Ectodermal cell (in vitro differentiated cells): Measurements from ENCODE around the gene GATD1.

ENCODE experiments used
- H3K27ac ChIP-seq: 2 replicates; pipeline ENCODE4 v1.7.0; 2013; ENCODE audit warnings: mild to moderate bottlenecking, low read depth, low read length; ENCODE audit not compliant: insufficient read depth, poor library complexity, severe bottlenecking
- H3K27me3 ChIP-seq: 2 replicates; pipeline ENCODE4 v1.7.0; 2013; ENCODE audit warnings: mild to moderate bottlenecking, low read length; ENCODE audit not compliant: insufficient read depth, control insufficient read depth, poor library complexity, severe bottlenecking
- H3K36me3 ChIP-seq: one replicate; pipeline ENCODE4 v1.7.0; 2013; ENCODE audit warnings: low read length; ENCODE audit not compliant: control insufficient read depth, insufficient read depth
- H3K4me1 ChIP-seq: one replicate; pipeline ENCODE4 v1.7.0; 2013; ENCODE audit warnings: low read length; ENCODE audit not compliant: control insufficient read depth, insufficient read depth
- H3K4me3 ChIP-seq: 2 replicates; pipeline ENCODE4 v1.7.0; 2013; ENCODE audit warnings: low read depth, low read length, control low read depth; ENCODE audit not compliant: insufficient read depth
- H3K9me3 ChIP-seq: 2 replicates; pipeline ENCODE4 v1.7.0; 2013; ENCODE audit warnings: mild to moderate bottlenecking, low read length, moderate library complexity; ENCODE audit not compliant: control insufficient read depth
- WGBS, 2 experiments: methylation state at CpG; one replicate each; pipeline ENCODE4 v1.1.7; 2013; ENCODE audit warnings: missing lambda C conversion rate in 2 of 2; 5-methylcytosine and 5-hydroxymethylcytosine counted together

The GATD1 gene

DNA sequence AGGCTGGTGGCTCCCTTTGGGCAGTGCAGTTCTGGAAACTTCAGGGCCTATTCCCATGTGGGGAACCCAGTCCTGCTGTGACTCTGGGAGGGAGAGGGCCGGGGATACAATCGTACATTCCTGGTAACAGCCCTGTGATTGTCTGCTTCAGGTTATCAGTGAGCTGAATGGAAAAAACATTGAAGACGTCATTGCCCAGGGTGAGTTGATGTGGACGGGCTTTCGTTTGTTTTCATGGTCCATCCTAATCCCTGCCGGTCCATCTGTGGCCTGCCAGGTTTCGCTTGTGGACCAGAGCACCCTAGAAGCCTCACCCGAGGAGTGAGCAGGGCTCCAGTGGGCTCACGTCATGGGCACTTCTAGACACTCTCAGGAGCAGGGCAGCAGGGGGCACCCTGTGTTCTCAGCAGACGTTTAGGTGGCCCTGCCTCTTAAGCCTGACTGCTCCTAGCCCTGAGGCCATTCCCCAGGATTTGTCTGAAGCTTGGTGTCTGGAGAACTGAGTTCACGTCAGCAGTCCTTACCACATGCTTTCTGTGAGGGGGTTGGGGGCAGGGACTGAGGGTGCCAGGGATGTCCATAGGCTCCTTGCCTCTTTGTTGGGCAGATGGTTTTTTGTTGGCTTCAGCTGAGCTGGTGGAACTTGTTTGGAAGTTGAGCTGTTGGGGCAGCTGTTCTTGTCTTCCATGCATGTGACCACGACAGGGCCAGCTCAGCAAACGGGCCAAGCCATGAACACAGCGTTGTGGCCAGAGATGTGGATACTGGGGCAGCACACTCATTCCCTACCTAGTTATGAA lies 34.4 kb upstream of the GATD1 start:
- 92 to 94% methylated on average over 14 of the region's 14 CpGs for whole genome bisulfite sequencing, 2 experiments
- Histone ChIP-seq H3K27me3 (no peaks in the 10 kb centered on the region), H3K27ac (no peak overlapping the region), H3K4me1 (peaks cover 15% of the 10 kb centered on the region), H3K9me3 (no peaks in the 10 kb centered on the region), H3K4me3 (no peak overlapping the region), H3K36me3 (peaks cover 26% of the 10 kb centered on the region)

DNA sequence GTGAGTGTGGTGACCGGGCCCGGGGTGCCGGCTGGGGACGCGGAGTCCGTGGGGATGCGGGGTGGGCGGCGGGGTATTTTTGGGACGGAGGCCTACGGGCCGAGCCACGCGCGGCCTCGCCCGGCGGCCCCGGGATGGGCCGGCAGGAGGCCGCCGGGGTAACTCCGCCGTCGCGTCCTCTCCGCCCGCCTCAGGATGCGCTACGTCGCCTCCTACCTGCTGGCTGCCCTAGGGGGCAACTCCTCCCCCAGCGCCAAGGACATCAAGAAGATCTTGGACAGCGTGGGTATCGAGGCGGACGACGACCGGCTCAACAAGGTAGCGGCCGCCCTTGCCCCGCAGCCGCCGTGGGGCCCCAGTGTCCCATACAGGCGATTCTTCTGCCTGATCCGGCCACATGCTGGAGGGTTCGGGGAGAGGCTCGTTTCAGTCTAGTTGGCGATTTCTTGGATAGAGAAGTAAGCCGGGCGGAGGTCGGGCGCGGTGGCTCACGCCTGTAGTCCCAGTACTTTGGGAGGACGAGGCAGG lies 32.8 kb upstream of the GATD1 start:
- 1% methylated on average over 55 of the region's 55 CpGs for WGBS, 2 experiments
- peak overlapping the region; percentile 98 for H3K4me3 ChIP-seq
- peaks cover 15% of the 10 kb centered on the region for H3K4me1 ChIP-seq
- H3K36me3 ChIP-seq = peaks cover 26% of the 10 kb centered on the region
- peak overlapping the region; percentile 94 for H3K27ac ChIP-seq
- H3K27me3 ChIP-seq = no peaks in the 10 kb centered on the region
- H3K9me3 ChIP-seq = no peaks in the 10 kb centered on the region

DNA sequence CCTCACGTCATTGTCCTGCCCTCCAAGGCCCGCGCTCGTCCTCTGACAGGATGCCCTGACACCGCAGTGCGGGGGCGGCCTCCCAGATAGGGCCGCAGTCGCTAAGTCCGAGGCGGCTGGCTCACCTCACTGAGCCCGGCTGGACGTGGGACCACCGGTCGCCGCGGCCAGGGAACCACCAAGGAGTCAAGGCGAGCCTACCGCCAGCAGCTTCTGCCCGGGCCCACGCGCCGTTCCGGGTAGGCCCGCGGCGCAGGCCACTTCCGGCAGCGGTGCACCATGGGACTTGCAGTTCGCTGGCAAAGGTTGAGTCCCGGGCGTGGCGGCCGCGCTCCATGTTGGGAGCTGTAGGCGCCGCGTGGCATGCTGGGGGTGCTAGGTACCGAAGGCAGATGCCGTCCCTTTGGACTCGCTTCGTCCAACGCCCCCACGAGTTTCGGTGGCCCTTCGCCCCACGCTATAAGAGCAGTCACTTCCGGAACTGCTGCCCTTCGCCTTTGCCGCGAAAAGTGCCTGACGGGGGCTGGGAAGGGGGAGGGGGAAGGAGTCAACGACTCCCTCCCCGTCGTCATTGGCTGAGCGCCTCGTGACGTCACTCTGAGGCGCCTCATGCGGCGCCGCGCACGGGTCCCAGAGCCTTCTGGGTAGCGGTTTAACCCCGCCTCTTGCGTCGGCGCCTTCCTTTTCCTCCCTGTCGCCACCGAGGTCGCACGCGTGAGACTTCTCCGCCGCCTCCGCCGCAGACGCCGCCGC lies 32.2 kb upstream of the GATD1 start, which contains the start of gene RPLP2:
RPLP2 (plus strand) TSS at position 681 of the 753 bp plus-strand sequence. CDS start 268 bp downstream, outside the sequence.
- Histone ChIP-seq H3K27ac (peak within 1 kb of the TSS; percentile 94), H3K27me3 (no peaks in the 10 kb centered on the region), H3K4me1 (peaks cover 18% of the 10 kb centered on the region), H3K36me3 (peaks cover 26% of the 10 kb centered on the region), H3K4me3 (peak within 1 kb of the TSS; percentile 98), H3K9me3 (no peaks in the 10 kb centered on the region)
- WGBS, 2 experiments = 0% methylated on average over 81 of the region's 81 CpGs

DNA sequence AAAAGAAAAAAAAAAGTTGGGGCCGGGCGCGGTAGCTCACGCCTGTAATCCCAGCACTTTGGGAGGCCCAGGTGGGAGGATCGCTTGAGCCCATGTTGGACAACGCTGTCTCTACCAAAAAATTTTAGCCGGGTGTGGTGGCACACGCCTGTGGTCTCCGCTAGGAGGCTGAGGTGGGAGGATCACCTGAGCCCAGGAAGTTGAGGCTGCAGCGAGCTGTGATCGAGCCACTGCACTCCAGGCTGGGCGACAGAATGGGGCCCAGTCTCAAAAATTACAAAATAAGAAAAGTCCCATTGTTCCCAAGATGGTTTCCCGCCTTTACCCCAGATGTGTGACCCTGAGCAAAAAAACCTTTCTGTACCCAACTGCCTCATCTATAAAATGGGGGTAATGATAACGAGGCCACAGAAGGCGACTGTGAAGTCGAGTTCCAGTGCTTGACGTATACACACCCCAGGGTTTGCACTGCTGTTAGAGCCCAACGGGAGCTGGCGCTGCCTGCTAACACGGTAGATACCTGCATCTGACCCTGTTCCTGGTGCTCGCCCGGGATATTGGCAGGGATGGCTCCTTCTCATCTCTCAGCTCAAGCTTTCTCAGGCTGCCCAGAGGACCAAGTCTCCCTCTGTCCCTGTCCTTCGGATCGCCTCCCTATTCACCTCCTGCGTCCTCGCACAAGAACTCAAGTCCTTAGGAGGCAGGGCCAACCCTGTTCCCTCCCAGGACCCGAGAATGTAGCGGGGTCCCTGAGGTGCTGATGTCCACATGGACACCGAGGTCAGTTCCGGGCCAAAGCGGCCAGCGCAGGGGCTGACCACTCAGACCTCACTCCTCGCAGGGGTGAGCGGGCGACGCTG lies 31.4 kb upstream of the GATD1 start:
- Histone ChIP-seq H3K9me3 (no peaks in the 10 kb centered on the region), H3K4me1 (peaks cover 23% of the 10 kb centered on the region), H3K4me3 (peak overlapping the region; percentile 98), H3K27me3 (no peaks in the 10 kb centered on the region), H3K36me3 (peaks cover 23% of the 10 kb centered on the region), H3K27ac (peak overlapping the region; percentile 94)
- WGBS, 2 experiments = 37% methylated on average over 36 of the region's 36 CpGs

DNA sequence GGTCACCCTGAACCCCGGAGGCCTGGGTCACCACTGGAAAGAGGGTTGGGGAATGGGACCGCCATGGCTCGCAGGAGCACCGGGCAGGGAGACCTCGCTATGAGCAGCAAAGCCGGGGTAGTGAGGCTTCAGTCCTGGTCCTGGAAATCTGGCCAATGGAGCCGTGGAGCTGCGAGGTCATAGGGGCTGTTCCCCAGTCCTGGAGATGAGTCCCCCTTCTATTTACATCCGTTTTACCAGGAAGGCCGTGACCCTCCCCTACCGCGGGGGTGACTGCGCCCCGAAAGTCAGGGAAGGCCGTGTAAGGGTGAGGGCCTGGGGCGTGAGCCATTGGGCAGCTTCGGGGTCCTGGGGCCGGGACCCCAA lies 27.3 kb upstream of the GATD1 start:
- peaks cover 8% of the 10 kb centered on the region for H3K4me1 ChIP-seq
- H3K27me3 ChIP-seq = no peaks in the 10 kb centered on the region
- H3K9me3 ChIP-seq = no peaks in the 10 kb centered on the region
- 37 to 39% methylated on average over 18 of the region's 18 CpGs for WGBS, 2 experiments
- H3K36me3 ChIP-seq = peaks cover 8% of the 10 kb centered on the region
- H3K27ac ChIP-seq = no peak overlapping the region
- peak overlapping the region; percentile 64 for H3K4me3 ChIP-seq

DNA sequence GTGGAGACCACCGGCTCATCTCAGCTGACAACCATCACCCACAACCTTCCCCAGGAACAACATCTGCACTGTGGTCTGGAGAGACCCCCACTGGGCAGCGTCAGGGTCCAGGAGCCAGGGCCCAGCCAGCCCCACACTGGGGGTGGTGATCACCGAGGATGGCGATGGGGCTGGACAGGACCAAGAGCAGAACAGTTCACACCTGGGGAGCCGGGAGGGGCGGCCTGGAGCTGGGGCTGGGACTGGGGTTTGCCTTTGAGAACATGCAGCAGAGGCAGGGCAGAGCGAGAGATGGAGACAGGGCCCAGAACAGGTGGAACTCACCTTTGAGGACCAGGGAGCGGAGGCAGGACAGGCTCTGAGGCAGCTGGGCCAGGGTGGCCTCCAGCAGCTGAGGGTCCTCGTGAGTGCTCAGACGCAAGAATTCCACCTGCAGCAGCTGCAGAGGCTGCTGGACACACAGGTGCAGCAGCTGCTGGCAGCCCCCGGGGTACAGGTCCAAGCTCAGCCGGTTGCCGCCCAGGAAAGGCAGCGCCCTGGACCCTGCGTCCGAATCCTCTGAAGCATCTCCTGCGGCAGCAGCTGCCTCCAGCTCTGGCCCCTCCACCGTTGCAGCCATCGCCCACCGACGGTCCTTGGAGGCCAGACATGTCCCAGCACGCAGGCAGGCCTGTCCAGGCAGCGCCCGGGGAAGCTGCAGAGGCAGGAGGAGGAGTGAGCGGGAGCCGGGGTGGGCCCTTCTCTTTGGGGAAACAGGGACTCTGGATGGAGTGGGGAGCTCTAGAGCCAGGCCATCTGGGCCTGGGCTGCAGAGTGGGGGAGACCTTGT lies 26.7 kb upstream of the GATD1 start:
- H3K27ac ChIP-seq = no peak overlapping the region
- H3K9me3 ChIP-seq = no peaks in the 10 kb centered on the region
- peaks cover 8% of the 10 kb centered on the region for H3K4me1 ChIP-seq
- peak overlapping the region; percentile 64 for H3K4me3 ChIP-seq
- no peaks in the 10 kb centered on the region for H3K27me3 ChIP-seq
- peaks cover 8% of the 10 kb centered on the region for H3K36me3 ChIP-seq
- 80 to 81% methylated on average over 26 of the region's 26 CpGs for WGBS, 2 experiments

DNA sequence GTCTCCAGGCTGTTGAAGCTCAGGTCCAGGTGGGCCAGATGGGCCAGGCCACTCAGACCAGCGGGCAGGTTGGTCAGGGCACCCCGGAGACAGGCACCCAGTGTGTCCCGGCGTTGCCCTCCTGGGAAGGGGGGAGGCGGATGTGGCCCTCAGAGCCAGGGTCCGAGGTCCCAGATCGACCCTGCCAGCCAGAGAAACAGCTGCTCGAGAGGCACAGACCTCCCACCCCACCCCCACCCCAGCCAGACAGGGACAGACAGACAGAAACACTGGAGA lies 26.1 kb upstream of the GATD1 start:
- 86 to 91% methylated on average over 8 of the region's 8 CpGs for WGBS, 2 experiments
- H3K36me3 ChIP-seq = peaks cover 8% of the 10 kb centered on the region
- H3K4me3 ChIP-seq = no peak overlapping the region

DNA sequence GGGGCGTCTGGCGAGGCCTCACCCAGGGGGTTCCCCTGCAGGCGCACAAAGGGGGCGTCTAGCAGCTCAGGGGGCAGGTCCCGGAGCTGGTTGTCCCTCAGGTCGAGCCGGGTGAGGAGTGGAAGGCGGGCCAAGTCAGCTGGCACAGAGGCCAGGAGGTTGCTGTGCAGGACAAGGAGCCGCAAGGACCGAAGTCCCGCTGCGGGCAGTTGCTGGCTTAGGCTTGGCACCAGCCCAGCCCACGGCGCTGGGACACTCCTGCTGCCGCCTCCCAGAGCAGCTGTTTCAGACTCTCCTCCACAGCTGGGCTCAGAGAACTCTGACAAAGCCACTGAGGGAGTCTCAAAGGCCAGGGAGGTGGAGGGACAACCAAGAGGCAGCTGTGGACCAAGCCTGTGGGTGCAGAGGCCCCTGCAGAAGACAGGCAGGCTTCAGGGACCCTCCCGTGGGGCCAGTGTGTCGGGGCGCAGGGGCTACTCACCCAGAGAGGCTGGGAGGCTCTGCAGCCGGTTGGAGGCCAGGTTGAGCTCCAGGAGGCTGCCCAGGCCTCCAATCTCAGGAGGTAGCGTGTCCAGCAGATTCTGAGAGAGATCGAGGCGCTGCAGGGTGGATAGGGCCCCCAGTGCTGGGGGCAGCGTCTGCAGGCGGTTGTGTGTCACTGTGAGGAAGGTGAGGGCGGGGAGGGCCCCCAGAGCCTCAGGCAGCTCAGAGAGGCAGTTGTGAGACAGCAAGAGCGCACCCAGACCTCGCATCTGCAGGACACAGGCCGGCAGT lies 25.6 kb upstream of the GATD1 start:
- H3K27ac ChIP-seq = no peak overlapping the region
- H3K9me3 ChIP-seq = no peaks in the 10 kb centered on the region
- no peaks in the 10 kb centered on the region for H3K27me3 ChIP-seq
- no peak overlapping the region for H3K4me3 ChIP-seq
- H3K36me3 ChIP-seq = peaks cover 8% of the 10 kb centered on the region
- WGBS, 2 experiments = 96% methylated on average over 28 of the region's 28 CpGs
- H3K4me1 ChIP-seq = peaks cover 8% of the 10 kb centered on the region

More for the DNA sequence above, 26.1 kb upstream of the GATD1 start:
- Histone ChIP-seq H3K27me3 (no peaks in the 10 kb centered on the region), H3K4me1 (peaks cover 8% of the 10 kb centered on the region), H3K9me3 (no peaks in the 10 kb centered on the region), H3K27ac (no peak overlapping the region)
